GM12801 (cell line): ENCODE results near the gene SLC35D1.

ENCODE experiments used
- CTCF ChIP-seq: IDR thresholded peaks from one replicate; pipeline ENCODE4 v1.5.1; 2011; ENCODE audit warnings: control low read depth; ENCODE audit not compliant: insufficient read length; ENCODE audit errors: extremely low read depth

The SLC35D1 gene

GRCh38 chr1:67043366-67043765, 10.6 kb downstream of the SLC35D1 start:
- TF ChIP-seq CTCF: no peak

- TF ChIP-seq CTCF: no peak
Measured at GRCh38 chr1:67041841-67042503, 12.0 kb downstream of the SLC35D1 start.

GRCh38 chr1:67040405-67040804, 13.5 kb downstream of the SLC35D1 start:
- no peak for TF ChIP-seq CTCF

- no peak for TF ChIP-seq CTCF
Measured at GRCh38 chr1:67031859-67032247, 22.1 kb downstream of the SLC35D1 start.

- no peak for TF ChIP-seq CTCF
Measured at GRCh38 chr1:67031121-67031858, 22.7 kb downstream of the SLC35D1 start.

- no peak for TF ChIP-seq CTCF
Measured at GRCh38 chr1:67029472-67029871, 24.5 kb downstream of the SLC35D1 start.

- no peak for TF ChIP-seq CTCF
Measured at GRCh38 chr1:67020765-67021164, 33.2 kb downstream of the SLC35D1 start.
